ENCODE data around the gene NRN1.

GRCh38 chr6:6024220-6024619, 17.5 kb upstream of the NRN1 start:
- TF ChIP-seq CTCF (IDR thresholded peaks at IDR 0.05) (no peak), TCF12 (IDR thresholded peaks at IDR 0.05) (no peak), EZH2phosphoT487 (IDR thresholded peaks at IDR 0.05; ENCODE audit: borderline replicate concordance, low read depth) (no peak), EP300 (IDR thresholded peaks at IDR 0.05; ENCODE audit: borderline replicate concordance in 1 of 2, low read depth in 1 of 2, low read length in 1 of 2) (no peak), SMC3 (IDR thresholded peaks at IDR 0.05; ENCODE audit: low read depth, low read length) (no peak)

All from SK-N-SH (cell line).